AG04449 (cell line): ENCODE measurements around the gene KRT38.
A peak's percentile ranks its signal among the peaks of the same experiment; 100 is the strongest.

Experiments used
- CTCF ChIA-PET: fragments of 350-600 bp; formaldehyde crosslinking; extraction: SDS; loops from one replicate; lab custom pipeline; 2021; ENCODE audit warnings: antibody characterized with exemption; lab: Yijun Ruan, JAX
- POLR2A ChIA-PET: fragments of 400-600, 350-600 bp; formaldehyde crosslinking; extraction: SDS; loops from one replicate; lab custom pipeline; 2020; ENCODE audit warnings: antibody characterized with exemption, inconsistent platforms; lab: Yijun Ruan, JAX
- DNase-seq: peaks from one replicate; pipeline ENCODE4 v3.0.0-alpha.2; 2010; ENCODE audit warnings: low read depth, low spot score
- H3K4me3 ChIP-seq: 2 replicates; pipeline ENCODE4 v1.5.1; 2011; ENCODE audit warnings: low read depth, mild to moderate bottlenecking, control low read depth, low read length
- CTCF ChIP-seq: IDR thresholded peaks from one replicate; pipeline ENCODE4 v1.5.1; 2011; ENCODE audit warnings: mild to moderate bottlenecking, moderate library complexity, low read length, control low read depth, inconsistent platforms; ENCODE audit not compliant: insufficient read depth; ENCODE audit errors: missing control alignments

The KRT38 gene

GRCh38 chr17:41419716-41420115, 21.1 kb downstream of the KRT38 start:
- CTCF ChIA-PET: interaction anchor here (1.0 kb wide), 1 partner anchor 129 kb away, joined by 4 read pairs; no protein-coding TSS in a partner anchor
- DNase-seq: no peak
- TF ChIP-seq CTCF: no peak
- no peak overlapping the region for H3K4me3 ChIP-seq
- POLR2A ChIA-PET: no interaction called here

DNA sequence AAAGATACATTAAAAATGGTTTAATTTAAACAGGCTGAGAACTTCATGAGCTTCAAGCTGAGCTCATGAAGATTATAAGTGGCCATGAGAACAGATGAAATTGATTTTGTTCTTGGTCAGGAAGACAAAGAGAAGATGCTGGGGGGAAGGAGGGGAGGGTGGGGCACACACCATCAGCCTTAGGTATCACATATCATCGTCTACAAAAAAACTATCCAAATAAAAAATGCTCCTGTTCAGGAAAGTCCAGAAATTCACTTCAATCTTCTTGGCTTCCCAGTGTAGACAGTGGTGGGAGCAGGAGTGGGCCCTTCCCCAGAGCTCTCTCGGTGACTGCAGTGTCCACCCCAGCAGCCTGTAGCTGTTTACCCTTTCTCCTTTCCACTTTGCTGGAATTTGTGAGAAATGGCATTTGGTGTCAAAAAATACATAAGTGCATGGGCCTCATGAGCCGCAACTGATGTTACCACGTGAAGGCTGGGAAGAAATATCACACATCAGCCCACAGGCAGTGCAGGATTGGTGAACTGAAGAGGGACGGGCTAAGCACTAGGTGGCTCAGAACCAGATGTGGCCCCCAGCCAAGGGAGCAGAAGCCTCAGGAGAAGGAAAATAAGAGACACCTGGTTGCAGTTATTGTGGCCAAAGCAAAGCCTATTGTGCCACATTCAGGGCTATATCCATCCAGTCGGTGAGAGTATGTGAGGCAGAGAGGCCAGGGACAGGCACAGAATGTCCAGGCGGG, 22.5 kb downstream of the KRT38 start:
- DNase-seq: no peak
- ChIA-PET CTCF (interaction anchor here (0.7 to 1.5 kb wide), 8 partner anchors 9 to 1053 kb away, joined by 3 to 10 read pairs (median 4); no protein-coding TSS in a partner anchor), POLR2A (interaction anchor here (0.8 kb wide), 1 partner anchor 270 kb away, joined by 5 read pairs; no protein-coding TSS in a partner anchor)
- no peak overlapping the region for H3K4me3 ChIP-seq
- no peak for TF ChIP-seq CTCF

- TF ChIP-seq CTCF: peak; percentile 9
- ChIA-PET CTCF (interaction anchor here (0.7 to 1.5 kb wide), 8 partner anchors 9 to 1053 kb away, joined by 3 to 10 read pairs (median 4); no protein-coding TSS in a partner anchor), POLR2A (interaction anchor here (0.8 kb wide), 1 partner anchor 271 kb away, joined by 5 read pairs; no protein-coding TSS in a partner anchor)
- no peak for DNase-seq
- H3K4me3 ChIP-seq: no peak overlapping the region
These were observed 23.2 kb downstream of the KRT38 start for GRCh38 chr17:41417576-41418015.

DNA sequence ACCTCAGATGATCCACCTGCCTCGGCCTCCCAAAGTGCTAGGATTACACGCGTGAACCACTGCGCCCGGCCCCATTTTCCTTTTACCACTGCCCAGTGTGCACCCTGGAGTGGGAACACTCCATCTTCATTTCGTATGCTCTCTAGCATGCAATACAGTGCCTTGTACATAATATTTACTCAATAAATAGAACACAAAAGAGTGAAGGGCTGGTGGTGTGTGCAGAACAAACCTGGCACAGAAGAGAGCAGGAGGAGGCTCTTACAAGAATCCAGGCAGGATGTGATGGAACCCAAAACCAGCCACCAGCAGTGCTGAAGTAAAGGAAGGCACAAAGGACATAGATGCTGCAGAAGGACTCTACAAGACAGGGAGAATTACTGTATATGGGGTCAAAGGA, 23.7 kb downstream of the KRT38 start:
- ChIA-PET CTCF (interaction anchor here (1.1 to 1.5 kb wide), 6 partner anchors 10 to 231 kb away, joined by 3 to 10 read pairs (median 4); no protein-coding TSS in a partner anchor), POLR2A (interaction anchor here (0.8 kb wide), 1 partner anchor 271 kb away, joined by 5 read pairs; no protein-coding TSS in a partner anchor)
- H3K4me3 ChIP-seq: no peak overlapping the region
- no peak for TF ChIP-seq CTCF
- no peak for DNase-seq

DNA sequence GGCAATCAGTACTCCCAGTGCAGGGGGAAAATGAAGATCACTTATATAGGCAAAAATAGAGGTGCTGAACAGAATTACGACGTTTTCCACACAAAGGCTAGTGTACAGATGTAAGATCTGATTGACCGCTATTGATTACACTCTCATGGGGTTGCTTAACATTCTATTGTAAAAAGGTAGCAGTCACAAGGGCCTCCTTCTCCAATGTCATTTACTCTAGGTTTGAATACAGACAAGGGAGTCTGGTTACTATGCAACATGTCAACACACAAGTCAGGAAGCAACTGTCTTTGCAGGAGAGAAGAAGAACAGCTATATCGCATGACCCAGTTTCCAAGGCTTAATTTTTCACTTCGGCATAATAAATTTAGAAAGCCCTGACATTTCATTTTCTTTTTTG, 24.3 kb downstream of the KRT38 start:
- POLR2A ChIA-PET: interaction anchor here (0.6 to 1.2 kb wide), 2 partner anchors 12 to 594 kb away, joined by 3 to 4 read pairs; partner anchors contain the start of gene KRT10
- CTCF ChIA-PET: interaction anchor here (0.8 to 1.3 kb wide), 5 partner anchors 13 to 232 kb away, joined by 3 to 6 read pairs (median 3); partner anchors contain the start of gene KRT34
- TF ChIP-seq CTCF: no peak
- DNase-seq: no peak
- no peak overlapping the region for H3K4me3 ChIP-seq
